SIG-M5 treated with dmso at 0.1 percent for 504 hours (cell line): Measurements from ENCODE around the gene RNF144A.
A peak's percentile ranks its signal among the peaks of the same experiment; 100 is the strongest.
"Not testable (repeated sequence)": the region's sequence is repeated elsewhere in the genome, so short reads cannot be mapped to it uniquely, and the experiment has no call there.

Experiments used
- DNase-seq: peaks from one replicate; lab custom pipeline; 2025; ENCODE audit not compliant: unreplicated experiment; lab: John Stamatoyannopoulos, UW

The RNF144A gene

DNA sequence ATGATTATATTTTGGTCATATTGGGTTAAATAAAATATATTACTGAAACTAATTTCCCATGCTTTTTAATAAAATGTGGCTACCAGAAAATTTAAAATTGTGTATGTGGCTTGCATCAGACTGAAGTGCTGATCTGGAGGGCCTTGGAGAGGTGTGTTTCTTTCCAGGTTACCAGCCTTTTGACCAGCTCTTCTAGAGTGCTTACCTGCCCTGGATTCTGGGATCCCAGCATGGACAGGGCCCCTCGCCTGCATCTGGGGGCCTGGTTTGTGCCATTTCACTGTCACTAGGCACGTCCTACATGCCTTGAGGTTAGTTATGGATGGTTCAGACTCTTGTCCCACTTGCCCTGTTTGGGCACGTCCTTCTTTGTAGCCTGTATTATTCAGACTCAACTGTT is 10.5 kb downstream of the RNF144A start:
- DNase-seq, result no peak

GRCh38 chr2:6928452-6928851 is 11.2 kb downstream of the RNF144A start:
- no peak for DNase-seq

GRCh38 chr2:6929196-6929819 is 12.1 kb downstream of the RNF144A start:
- no peak for DNase-seq

DNA sequence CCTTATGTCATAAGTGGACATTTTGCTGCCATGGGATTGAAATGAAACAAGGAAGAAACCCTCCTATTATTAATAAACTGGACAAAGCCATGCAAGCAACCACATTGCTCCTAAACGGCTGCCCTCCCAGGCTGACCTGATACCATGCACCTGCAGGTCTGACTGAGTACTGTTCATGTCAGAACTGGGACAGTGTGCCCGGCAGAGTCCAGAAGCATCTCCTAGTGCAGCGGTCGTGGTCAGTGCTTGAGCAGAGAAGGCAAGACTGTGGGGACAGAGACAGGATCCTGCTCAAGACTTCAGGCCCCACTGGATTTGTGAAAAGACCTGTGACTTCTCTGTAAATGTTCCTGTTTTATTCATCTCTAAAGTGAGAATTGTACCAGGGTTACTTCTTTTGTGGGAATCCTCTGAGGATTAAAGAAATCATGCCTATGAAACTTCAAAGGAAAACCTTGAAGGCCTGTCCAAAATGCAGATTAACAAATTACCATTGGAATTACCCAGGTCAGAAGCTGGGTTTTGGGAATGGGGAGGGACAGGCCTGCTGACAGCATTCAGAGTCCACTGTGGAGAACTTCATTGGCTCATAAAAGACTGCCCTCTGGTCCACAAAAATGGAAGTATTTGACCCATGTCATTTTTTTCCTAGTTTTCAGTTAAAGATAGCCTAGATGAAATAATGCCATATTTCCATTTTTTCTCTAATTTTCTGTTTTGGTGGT is 13.9 kb downstream of the RNF144A start:
- no peak for DNase-seq

DNA sequence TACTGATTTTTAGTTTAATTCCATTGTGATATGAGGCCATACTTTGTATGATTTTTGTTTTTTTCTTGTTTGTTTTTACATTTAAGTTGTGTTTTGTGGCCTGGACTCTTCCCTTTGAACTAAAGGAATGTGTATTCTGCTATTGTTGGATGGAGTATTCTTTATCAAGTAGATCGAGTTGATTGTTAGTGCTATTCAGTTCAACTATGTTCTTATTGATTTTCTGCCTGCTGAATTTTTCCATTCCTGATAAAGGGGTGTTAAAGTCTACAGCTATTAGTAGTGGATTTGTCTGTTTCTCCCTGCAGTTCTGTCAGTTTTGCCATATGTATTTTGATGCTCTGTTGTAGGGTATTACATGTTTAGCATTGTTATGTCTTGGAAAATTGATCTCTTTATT is 14.5 kb downstream of the RNF144A start:
- no peak for DNase-seq

DNA sequence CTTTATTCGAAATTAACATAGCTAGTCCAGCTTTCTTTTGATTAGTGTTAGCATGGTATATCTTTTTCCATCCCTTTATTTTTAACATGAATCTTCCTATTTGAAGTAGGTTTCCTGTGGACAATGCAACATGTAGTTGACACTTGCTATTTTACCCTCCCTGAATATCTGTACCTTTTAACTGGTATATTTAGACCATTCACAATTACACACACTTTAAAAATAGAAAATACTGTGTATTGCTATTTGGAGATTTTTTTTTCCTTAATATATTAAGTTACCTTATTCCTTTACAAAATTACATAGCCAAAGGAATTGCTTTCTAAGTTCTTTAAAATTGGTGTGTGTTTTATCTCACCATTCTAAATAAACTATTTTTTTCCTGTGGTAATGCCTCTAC is 15.0 kb downstream of the RNF144A start:
- DNase-seq, result no peak

GRCh38 chr2:6932828-6933227 is 15.6 kb downstream of the RNF144A start:
- no peak for DNase-seq

DNA sequence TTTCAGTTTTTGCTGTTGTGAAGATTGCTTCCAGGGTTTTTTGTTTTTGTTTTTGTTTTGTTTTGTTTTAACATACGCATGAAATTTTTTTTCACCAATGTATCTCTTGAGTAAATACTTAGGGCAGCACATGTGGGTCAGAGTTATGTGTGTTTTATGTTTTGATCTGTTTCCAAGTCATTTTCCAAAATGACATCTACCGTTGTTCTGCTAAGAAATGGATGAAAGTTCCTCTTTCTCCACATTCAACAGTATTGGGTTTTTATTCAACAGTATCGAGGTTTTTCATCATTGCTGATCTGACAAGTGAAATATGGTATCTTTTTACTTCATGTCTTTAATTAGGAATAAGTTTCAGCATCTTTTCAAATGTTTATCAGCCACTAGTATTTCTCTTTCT is 16.7 kb downstream of the RNF144A start:
- no peak for DNase-seq

- no peak for DNase-seq
Measured at GRCh38 chr2:6934345-6934744, 17.1 kb downstream of the RNF144A start.

GRCh38 chr2:6934758-6935651 is 17.8 kb downstream of the RNF144A start:
- peak; percentile 52 for DNase-seq

- DNase-seq, result not testable (repeated sequence)
Measured at GRCh38 chr2:6935652-6936020, 18.4 kb downstream of the RNF144A start.

- DNase-seq, result no peak
Measured at GRCh38 chr2:6937157-6937556, 19.9 kb downstream of the RNF144A start.

DNA sequence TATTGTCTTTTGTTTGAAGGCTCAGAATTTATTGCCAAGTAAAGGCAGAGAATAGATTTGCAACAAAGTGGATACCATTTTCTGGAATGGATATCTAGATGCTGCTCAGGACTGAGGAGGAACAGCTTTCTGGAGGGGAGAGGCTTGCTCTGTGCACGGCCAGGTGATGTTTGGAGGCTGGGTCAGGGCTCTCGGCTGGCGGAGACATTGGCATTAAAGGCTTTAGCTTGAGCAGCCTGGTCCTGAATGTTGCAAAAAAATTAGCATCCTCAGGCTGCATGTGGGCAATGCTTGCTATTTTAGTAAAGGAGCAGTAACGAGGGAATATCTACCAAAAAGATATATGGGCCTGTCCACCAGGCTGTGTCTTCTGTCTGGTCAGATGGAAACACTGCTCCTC is 20.4 kb downstream of the RNF144A start:
- no peak for DNase-seq

GRCh38 chr2:6939071-6939470 is 21.9 kb downstream of the RNF144A start:
- no peak for DNase-seq

DNA sequence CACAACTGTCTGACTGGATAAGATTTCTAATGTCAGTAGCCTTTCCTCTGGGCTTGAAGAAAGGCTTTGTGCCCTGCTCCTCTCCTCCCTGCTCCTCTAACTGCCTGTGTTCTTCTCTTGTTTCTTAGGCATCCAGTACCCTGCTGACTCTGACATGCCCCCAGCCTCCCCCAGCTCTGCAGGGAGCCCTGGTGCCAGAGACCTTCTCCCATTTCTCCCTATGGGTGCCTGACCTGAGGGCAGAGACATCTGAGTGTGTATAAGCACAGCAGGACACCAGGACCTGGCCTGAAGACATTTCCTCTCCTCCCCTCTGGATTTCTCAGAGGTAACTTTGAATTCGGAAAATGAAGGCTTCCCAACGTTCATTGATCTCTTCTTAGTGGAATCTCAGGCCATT is 23.6 kb downstream of the RNF144A start:
- no peak for DNase-seq

DNA sequence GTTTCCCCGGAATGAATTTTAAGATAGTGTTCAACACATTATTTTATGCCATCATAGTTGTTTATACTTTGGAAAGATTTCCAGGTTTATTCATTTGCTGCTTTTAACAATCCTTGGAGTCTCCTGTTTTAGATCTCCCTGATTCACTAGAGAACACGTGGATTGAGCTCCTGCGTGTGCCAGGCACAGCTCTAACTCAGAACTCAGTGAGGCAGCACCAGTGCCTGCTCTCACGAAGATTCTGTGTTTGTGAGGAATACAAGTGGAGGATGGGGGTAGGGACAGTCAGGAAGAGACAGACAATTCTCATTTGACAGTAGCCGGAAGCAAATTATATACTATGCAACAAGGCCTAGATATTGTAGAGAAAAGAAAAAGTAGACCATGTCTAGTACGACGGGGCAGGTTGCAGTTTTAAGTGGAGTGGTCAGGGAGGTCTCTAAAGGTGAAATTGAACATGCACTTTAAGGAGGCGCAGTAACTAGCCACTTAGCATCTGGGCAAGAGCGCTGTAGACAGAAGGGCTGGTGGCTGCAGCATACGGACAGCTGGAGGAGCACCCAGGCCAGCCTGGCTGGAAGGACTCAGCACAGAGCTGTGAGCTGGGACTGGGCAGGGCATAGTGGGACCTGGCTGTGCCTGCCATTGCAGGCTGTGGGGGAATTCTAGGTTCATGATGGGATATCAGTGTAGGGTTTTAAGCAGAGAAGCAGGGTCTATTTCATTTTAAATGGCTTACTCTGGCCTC is 24.3 kb downstream of the RNF144A start:
- DNase-seq, result no peak

DNA sequence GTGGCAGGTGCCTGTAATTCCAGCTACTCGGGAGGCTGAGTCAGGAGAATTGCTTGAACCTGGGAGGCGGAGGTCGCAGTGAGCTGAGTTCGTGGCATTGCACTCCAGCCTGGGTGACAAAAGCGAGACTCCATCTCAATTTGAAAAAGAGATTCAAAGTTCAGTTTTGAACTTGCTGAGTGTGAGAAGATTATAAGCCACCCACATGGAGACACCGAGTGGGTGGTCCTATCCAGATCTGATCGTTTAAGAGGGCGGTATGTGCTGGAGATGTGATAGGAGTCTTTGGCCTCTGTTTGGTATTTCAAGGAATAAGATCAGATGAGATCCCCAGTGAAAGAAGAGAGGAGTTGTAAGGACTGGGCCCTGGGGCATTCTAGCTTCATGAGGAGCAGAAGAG is 25.6 kb downstream of the RNF144A start:
- DNase-seq, result no peak

DNA sequence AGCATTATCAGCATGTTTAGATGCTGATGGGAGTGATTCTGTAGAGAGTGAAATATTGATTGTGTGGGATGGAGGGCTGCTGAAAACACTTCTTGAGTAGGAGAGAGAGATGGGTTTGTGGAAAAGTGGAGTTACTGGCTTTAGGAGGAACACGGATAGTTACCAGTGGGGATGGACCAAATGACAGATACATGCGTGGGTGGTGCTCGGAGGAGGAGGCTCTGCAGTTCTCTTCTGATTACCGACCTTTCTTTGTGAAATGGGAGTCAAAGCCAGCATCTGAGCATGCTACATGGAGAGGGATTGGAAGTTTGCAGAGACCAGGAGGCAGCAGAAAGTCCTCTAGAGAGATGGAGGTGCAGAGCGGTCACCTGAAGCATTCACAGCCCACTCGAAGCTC is 26.3 kb downstream of the RNF144A start:
- no peak for DNase-seq

- DNase-seq, result no peak
Measured at GRCh38 chr2:6943971-6944370, 26.8 kb downstream of the RNF144A start.

GRCh38 chr2:6944555-6944954 is 27.3 kb downstream of the RNF144A start:
- DNase-seq, result no peak

DNA sequence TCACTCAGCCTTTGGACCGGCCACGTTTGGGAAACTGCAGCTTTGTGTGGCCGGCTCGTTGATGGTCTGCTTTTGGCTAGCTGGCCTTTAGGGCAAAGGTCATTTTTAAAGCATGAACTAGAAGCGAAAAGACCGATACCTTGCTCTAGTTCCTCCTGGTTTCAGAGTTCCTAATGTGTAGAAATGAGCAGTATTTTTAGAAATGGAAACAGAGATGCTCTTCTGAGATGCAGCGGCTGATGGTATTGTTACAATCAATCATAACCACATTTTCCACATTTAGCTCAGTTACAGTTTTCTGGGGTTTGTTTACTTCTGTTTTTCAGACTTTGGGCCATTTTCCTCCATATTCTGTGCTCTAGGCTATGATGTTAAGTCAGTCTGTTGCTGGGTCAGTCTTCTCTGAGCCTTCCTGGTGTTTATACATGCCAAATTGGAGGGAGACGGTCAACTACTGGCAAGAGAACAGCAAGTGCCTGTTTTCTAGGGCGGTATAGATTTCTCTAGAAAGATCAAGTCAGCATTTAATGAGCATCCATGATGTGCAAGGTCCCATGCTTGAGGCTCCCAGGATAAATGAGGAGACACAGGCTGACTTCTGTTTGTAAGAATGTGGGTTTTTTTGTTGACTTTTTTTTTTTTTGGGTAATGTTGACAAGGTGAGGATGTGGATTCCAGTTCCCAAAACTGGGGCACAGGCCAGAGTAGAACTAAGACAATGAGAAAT is 28.0 kb downstream of the RNF144A start:
- DNase-seq, result no peak
